Epidermal melanocyte (primary cell): ENCODE data around the gene IFT122.
"Not testable (repeated sequence)": the region's sequence is repeated elsewhere in the genome, so short reads cannot be mapped to it uniquely, and the experiment has no call there.

Source experiments
- DNase-seq: peaks from one replicate; pipeline ENCODE4 v3.0.0; 2011; ENCODE audit warnings: low spot score; ENCODE audit not compliant: insufficient read length

The IFT122 gene

DNA sequence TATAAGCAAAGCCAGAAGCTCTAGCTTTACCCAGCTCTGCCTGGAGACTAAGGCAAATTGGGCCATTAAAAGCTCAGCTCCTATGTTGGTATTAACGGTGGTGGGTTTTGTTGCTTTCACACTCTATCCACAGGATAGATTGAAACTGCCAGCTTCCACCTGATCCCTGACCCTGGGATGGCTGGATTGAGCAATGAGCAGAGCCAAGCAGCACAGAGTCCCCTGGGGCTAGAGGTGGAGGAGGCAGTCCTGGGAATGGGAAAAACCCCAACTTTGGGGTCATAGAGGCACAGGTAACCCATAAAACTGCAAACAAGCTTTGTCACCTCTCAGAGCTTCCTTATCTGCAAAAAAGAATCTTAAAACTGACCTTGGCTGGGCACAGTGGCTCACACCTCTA lies 95.1 kb downstream of the IFT122 start:
- DNase-seq: no peak

DNA sequence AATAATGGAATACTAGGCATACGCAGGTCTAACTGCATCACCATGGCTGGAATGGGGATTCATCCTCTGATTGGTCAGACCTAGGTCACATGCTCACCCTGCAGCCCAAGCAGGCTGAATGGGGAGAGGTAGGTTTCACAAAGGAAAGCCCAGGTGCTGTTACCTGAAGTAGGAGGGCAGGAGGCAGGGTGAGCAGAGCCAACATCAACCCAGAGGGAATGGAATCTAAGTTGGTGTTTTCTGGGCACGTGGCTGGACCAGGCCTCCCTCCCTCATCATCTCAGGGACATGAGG lies 96.3 kb downstream of the IFT122 start:
- DNase-seq: no peak

DNA sequence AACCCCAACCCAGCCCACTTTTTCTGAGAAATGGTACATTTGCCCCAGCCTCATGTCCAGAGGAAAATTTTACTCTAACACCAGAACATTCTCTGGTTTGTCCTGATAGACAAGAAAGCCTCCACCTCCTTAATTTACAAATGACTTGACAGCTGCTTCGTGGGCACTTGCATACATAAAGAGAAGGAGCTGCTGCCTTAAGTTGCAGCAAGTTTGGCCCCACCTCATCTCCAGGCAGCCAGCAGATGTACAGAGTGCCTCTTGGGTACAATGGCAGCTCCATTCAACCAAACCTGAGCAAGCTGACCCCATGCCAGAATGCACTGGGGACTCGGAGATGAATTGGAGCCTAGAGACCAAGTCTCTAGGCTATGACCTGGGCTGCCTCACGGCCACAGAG lies 96.8 kb downstream of the IFT122 start:
- DNase-seq: no peak

DNA sequence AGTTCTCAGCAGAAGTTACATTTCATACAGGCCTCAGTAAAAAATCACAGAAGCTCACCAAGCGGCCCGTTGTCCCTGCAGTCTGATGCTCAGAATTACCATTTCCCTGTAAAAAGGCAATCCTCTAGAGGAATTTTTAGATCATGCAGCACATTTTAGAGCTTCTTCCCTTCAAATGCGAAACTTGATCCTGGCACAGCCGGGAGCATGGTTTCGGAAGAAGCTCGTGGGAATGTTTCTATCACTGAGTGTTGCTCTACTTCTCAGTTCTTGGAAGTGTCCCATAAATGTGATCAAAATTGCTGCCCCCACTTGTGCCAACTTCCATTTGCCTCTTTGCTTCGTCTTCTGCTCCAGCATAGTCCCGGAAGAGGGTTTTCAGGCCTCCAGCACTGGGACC lies 99.2 kb downstream of the IFT122 start:
- no peak for DNase-seq

DNA sequence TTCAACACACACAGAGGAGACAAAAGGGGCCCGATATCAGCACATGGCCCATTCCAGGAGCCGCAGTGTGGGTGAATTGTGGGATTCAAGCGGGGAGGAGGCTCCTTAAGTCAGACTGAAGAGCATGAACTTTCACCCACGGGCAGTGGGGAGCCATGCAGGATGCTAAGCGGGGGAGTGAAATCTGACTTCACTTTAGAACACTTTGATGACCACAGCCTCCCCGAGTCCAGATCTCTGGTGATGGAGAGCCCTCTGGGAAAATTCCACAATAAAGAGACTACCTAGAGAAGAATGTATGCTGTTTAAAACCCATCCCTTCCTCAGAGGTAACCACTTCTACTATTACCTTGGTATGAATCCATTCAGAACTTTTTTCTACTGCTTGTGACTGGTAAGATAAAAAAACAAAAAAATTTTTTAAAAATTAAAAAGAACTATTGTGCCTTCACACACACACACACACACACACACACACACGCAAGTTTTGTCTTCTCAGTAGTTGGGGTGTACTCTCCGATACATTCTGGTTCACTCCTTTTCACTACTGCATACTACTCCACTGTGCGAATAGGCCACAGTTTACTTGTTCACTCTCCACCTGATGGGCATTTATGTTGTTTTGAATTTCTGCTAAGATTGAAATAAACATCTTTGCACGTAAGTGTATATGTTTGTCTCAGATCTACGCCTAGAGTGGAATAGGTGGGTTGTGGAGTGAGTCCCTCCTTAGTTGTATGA lies 100.9 kb downstream of the IFT122 start:
- no peak for DNase-seq

DNA sequence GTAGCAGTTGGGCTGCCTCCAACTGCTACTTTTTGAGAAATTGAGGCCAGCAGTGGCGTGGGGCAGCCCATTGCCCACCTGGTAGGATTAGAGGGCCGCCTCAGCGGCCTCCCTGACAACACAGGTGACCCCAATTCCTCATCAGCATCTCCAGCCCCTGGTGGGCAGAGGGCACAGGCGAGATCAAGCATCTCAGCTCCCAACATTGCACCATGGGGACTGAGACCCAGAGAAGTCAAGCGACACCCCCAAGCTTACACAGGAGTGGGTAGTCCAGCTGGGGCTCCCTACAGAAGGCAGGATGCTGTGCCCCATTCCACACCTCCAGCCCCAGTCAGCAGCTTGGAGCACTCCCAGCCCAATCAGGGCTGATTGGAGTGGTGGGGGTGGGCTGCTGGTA lies 102.7 kb downstream of the IFT122 start:
- DNase-seq: no peak

DNA sequence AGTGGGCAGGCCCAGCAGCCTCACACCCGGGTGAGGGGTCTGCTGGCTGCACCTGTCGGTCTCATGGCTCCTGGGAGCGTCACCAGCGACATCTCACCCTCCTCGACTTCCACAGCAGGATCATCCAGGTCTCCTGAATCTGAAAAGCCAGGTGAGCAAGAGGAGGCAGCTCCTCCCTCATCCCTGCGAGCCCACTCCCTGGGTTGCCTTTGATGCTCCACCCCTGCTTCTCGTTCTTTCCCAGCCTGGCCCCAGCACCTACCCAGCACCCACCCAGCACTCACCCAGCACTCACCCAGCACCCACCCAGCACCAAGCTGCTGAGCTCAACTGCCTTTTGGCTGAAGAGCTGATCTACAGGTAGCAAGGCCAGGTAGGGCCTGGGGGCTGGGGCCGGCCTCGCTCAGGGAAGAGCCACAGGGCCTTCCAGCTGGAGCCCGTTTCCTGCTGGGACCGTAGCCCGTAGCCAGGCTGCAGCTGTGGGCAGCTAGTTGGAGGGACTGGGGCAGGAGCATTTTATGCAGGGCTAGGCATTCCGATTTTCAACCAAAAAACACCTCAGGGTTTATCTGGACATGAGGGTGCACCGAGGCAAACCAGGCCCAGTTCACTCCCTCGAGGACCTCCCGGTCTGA lies 103.2 kb downstream of the IFT122 start, which contains the start of gene H1-8:
Gene H1-8, plus strand, starts transcription at position 20 of the 635 bp plus-strand sequence. Its CDS starts 44 bp downstream, at position 64.
- no peak for DNase-seq

DNA sequence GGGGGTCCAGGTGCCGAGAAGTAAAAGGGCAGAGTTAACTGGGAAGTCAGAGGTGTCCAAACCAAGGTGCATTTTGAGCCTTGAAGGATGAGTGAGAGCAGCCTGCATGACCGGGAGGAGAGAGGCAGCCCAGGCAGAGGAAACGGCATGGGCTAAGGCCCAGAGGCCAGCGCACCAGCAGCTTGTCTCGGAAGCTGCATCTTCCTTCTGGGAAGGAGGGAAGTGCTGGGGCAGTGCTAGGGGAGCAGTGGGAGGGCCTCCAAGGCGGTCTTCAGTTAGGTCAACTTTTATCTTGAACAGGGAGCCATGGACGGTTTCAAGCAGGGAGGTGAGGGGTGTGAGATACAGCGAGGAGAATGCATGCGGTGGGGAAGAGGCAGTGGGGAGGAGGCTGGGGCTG lies 104.0 kb downstream of the IFT122 start:
- no peak for DNase-seq

DNA sequence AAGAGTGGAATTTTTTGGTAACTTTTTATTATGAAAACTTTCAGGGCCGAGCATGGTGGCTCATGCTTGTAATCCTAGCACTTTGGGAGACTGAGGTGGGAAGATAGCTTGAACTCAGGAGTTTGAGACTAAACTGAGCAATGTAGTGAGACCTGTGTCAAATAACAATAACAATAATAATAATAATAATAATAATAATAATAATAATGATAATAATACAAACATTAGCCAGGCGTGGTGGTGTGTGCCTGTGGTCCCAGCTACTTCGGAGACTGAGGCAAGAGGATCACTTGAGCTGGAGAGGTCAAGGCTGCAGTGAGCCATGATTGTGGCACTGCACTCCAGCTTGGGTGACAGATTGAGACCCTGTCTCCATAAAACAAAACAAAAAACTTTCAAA lies 105.9 kb downstream of the IFT122 start:
- DNase-seq: not testable (repeated sequence)

DNA sequence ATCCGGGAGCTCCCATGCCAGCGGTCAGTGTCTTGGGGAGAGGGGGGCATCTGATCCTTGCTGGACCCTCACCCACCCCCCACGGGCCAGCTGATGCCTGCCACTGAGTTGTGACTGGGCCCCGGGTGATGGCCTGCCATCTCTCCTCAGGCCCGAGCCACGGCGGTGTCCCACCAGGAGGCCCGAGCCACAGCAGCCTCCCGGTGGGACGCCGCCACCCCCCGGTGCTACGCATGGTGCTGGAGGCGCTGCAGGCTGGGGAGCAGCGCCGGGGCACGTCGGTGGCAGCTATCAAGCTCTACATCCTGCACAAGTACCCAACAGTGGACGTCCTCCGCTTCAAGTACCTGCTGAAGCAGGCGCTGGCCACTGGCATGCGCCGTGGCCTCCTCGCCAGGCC lies 107.2 kb downstream of the IFT122 start:
- DNase-seq: no peak

DNA sequence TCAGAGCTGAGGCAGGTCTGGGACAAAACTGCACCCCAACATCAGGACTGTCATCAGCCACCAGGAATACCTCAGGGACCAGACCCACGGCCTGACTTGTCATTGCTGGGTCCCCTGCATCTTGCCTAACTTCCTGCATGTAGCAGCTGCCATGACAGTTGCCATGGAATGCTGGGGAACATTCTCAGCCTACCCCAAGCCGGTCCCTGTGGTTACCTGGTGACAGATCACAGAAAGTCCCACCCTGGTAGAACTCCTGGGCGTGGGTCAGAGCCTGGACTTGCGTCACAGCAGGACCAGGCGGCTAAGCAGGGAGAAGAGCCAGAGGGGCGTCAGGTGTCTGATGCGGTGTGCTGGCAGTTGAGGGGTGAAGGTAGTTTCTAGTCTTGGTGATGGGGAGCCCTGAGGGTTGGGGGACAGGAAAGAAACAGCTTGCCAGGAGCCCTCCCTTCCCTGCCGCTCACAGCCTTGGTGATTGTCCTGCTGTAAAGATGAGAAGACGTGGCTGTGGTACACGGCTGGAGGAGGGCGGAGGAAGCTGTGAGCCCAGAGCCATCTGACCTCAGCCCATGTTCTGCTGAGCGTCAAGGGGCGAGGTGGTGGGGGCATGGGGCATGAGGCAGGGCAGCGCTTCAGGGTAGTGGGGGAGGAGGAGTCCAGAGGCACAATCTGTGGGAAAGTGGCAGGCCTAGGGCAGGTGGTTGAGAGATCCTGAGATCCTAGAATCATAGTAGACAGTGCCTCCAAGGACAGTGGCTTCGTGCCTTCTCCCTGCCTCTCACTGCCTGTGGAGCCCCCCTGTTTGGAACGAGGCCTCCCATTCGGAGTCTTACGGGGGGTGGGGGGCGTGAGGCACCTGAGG lies 108.3 kb downstream of the IFT122 start:
- no peak for DNase-seq

DNA sequence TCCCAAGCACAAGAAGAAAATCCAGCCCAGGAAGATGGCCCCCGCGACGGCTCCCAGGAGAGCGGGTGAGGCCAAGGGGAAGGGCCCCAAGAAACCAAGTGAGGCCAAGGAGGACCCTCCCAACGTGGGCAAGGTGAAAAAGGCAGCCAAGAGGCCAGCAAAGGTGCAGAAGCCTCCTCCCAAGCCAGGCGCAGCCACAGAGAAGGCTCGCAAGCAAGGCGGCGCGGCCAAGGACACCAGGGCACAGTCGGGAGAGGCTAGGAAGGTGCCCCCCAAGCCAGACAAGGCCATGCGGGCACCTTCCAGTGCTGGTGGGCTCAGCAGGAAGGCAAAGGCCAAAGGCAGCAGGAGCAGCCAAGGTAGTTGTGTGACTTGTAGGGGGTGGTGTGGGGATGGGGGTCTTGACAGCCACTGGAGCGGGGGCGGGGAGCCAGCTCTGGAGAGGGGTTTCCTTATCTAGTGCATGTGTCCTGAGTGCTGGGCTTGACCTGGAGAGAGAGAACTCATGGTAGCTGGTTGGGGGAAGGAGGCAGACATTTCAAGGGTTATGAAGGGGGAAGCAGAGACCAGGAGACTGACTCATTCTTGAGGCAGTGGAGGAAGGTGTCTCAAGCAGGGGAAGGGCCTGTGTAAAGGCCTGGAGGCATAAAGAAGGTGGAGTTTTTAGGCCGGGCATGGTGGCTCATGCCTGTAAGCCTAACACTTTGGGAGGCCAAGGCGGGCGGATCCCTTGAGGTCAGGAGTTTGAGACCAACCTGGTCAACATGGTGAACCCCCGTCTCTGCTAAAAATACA lies 109.2 kb downstream of the IFT122 start:
- no peak for DNase-seq

DNA sequence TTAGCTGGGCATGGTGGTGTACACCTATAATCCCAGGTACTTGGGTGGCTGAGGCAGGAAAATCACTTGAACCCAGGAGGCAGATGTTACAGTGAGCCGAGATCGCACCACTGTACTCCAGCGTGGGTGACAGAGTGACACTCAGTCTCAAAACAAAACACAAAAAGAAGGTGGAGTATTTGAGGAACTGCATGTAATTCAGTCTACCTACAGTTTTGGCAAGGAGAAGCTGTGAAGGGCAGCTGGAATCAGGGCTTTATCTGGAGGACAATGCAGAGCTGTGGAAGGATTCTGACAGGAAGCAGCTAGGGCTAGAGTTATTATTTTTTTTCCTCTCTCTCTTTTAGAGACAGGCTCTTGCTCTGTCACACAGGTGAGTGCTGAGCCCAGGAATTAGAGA lies 109.8 kb downstream of the IFT122 start:
- no peak for DNase-seq

DNA sequence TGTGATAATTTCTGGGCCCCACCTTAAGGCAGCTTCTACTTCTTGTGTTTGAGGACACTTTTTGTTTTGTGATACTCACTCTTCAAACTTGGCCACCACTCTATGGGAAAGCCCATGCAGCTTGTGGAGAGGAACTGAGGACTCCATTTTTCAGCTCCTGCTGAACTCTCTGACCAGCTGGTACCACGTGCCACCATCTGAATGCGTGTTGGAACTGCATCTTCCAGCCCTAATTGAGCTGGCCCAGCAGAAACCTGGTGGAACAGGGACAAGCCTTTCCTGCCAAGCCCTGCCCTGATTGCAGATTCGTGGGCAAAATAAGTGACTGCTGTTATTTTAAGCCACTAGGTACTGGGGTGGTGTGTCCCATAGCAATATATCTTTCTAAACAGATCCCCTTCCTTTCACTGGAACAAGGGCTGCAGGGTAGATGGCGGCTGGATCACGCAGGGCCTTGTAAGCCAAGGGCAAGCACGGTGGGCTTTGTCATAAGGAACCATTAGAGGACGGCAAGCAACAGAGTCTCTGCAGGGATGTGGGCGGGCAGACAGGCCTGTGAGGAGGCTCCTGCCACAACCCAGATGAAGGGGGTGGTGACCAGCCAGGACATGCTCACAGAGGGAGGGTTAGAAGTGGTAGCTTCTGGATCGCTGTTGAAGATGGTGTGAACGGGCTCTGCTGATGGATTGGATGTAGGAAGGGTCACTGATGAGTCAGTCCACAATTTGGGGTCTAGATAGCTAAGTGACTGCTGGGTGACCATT lies 112.4 kb downstream of the IFT122 start:
- DNase-seq: no peak

DNA sequence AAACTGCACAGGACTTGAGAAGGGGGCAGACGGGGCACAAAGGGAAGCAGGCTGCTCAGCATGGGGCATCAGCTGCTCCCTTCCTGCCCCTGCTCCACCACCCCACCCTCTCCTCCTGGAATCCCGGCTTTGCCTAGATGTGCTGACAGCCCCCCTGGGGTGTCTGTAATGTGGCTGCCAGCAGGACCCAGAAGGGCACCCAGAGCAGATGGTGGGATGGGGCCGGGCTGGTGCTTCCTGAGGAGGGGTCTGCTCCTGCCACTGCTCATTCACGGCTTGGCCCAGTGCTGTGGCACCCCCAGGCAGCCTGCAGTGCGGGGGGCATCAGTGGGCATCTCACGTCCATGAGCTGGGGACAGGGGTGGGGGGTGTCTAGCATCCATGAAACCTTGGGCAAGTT lies 113.1 kb downstream of the IFT122 start:
- no peak for DNase-seq

DNA sequence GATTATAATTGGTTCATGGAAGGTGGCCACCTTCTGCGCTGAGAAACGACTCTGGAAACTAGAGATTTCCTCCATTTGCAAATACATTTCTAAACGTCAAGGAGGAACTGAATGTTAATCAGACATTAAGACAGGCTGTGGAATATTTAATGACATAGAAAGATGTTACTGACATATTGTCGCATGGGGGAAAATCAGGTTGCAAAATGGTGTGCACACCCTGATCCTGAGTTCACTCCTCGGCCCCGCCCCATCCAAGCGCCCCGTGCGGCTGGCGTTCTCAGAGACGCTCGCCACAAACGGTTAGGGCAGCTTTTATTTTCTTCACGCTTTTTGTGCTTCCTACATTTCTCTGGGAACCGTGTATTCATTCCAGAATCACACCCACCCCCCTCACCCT lies 113.7 kb downstream of the IFT122 start:
- DNase-seq: no peak

DNA sequence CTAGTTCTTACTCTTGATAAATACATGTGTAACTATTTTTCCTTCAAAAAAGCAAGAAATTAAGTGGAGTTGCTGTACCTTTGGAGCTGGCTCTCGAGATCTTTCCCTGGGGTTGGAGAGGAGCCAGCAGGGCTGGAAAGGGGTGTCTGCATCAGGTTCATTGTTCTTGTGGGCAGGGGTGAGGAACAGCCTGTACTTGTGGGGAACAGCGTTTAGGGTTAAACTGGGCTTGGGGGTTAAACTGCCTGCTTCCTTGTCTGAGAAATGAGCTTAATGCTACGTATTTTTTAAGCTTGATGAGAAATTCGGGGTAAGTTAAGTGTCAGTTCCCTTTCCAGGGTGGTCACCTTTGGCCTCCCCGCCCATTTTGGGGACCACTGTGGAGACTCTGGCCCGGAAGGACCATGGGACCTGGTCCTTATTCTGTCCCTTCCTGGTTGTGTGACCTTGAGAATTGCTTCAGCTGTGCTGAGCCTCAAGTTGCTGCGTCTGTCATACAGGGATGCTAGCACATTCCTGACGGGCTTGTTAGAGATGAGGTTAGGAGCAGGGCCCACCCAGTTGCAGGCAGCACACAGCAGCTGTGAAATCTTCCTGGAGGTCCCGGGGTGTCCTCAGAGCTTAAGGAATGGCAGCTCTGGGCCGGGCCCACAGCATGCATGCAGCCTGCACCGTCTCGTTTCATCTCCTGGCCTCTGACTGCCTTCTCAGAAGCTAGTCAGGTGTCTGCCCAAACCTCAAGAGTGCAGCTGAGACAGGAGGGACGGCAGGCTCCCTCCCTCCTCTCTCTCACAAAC lies 114.5 kb downstream of the IFT122 start:
- DNase-seq: no peak

DNA sequence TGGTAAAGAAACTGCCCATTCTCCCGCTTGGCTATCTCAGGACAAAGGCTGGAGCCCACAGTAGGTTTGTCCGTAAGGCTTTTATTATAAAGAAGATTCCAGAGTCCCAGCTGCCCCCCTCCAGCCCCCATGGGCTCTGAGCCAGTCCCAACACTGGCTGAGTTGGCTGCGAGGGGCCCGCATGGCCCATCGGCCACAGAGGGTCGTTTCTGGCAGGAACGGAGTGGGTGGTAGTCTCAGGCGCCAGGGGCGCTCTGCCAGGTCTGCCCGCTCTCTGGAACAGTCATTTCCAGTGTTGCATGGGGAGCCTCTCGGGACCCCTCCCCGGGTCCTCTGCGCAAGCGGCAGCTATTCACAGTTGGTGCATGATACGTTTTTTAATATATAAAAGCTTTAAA lies 115.1 kb downstream of the IFT122 start:
- DNase-seq: no peak

DNA sequence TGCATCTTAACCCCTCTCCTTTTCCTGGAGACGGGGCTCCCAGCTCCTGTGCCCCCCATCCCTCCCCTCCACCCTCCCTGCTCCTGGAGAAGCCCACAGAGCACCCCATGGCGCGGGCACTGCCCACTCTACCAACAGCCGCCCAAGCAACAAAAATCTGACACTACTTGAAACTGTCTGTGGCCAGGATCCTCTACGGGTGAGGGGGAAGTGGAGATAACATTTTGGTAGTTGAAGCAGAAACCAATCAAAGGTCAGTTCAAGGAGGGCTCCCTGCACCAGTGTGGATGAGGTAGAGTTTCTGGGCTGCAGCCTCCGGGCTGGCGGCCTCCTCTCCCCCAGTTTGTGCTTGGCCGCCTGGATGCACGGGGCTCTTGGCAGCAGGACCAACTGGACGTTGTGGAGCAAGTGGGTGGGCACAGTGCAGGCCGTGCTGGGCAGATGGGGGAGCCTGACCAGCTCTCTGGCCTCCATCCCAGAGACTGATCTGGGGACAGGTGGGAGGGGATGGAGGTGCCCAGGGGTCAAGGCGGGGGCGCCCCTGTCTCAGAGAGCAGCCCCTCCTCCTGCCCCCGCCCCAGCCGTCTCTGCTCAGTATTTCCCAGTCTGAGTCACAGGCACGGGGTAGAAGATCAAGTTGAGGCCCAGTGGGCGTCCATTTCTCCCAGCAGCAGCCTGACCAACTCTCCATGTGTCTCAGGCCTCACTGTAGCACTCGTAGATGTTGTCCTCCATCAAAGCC lies 115.8 kb downstream of the IFT122 start:
- DNase-seq: no peak

DNA sequence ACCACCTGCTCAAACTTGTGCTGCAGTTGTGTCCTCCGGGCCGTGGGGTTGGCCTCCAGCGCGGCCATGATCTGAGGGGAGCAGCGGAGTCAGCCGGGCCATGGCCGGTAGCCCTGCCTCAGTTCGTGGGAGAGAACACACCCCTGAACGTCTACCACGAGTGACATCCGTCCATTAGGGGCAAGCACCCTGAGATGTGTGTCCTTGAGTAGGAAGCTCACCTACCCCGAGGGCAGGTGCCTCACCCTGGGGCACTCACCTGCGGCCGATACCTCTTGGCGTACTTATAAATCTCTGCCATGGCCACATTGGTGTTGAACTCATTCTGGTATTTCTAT lies 116.3 kb downstream of the IFT122 start:
- DNase-seq: no peak
